Measurements from ENCODE around the gene SREBF2. TPM values are rescaled to one million over a fixed set of nuclear protein-coding genes. Genes with fewer than 3 reads are reported as not detected.

SREBF2 gene
- total RNA-seq, 6 donors from 2014 or later: 124 to 175 (median 145) TPM

DNA sequence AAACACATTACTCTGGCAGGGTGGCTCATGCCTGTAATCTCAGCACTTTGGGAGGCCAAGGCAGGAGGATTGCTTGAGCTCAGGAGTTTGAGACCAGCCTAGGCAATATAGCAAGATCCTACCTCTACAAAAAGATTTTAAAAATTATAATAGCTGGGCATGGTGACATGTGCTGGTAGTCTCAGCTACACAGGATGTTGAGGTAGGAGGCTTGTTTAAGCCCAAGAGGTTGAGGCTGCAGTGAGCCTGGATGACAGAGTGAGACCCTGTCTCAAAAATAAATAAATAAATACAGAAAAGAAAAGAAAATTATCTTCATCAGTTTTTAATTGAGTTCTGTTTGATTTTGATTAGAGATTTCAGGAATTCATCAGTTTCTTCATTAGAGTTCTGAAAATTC, 27.3 kb upstream of the SREBF2 start:
- H3K36me3 ChIP-seq: peaks cover 0 to 16% (median 4%) of the 10 kb centered on the region in 4 donors
- H3K27ac ChIP-seq: no peak overlapping the region
- no peak overlapping the region for H3K4me3 ChIP-seq
- peaks cover 8 to 16% (median 11%) of the 10 kb centered on the region in 4 donors for H3K4me1 ChIP-seq
- H3K9me3 ChIP-seq: no peaks in the 10 kb centered on the region
- TF ChIP-seq POLR2AphosphoS5 (IDR thresholded peaks at IDR 0.05) (no peak), POLR2A (IDR thresholded peaks at IDR 0.05) (no peak), EP300 (IDR thresholded peaks at IDR 0.05) (no peak)
- TF ChIP-seq, protein P1, sequence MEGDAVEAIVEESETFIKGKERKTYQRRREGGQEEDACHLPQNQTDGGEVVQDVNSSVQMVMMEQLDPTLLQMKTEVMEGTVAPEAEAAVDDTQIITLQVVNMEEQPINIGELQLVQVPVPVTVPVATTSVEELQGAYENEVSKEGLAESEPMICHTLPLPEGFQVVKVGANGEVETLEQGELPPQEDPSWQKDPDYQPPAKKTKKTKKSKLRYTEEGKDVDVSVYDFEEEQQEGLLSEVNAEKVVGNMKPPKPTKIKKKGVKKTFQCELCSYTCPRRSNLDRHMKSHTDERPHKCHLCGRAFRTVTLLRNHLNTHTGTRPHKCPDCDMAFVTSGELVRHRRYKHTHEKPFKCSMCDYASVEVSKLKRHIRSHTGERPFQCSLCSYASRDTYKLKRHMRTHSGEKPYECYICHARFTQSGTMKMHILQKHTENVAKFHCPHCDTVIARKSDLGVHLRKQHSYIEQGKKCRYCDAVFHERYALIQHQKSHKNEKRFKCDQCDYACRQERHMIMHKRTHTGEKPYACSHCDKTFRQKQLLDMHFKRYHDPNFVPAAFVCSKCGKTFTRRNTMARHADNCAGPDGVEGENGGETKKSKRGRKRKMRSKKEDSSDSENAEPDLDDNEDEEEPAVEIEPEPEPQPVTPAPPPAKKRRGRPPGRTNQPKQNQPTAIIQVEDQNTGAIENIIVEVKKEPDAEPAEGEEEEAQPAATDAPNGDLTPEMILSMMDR (IDR thresholded peaks at IDR 0.05): no peak
- no peaks in the 10 kb centered on the region for H3K27me3 ChIP-seq
- DNase-seq: no peak
- no peak for ATAC-seq (ENCODE audit: low FRiP score in 2 of 2)

DNA sequence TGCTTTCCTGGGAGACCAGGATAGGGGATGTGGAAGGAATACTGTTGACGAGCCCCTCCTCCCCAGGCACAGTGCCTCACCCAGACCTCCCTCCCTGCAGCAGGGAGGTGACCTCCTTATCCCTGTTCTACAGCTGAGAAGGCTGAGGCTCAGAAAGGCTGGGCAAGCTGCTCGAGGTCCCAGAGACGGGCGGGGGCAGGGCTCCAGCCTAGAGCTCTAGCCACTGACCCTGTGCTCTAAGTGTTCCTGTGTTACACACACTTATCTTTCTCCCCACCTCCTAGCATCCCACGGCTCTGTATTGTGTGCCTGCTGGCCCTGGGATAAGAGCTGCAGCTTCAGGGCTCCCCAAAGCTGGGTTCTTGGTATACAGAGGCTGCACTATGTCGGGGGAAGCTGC, 24.5 kb upstream of the SREBF2 start:
- no peak overlapping the region for H3K27ac ChIP-seq
- TF ChIP-seq POLR2AphosphoS5 (IDR thresholded peaks at IDR 0.05): no peak
- no peak for TF ChIP-seq POLR2A (IDR thresholded peaks at IDR 0.05)
- TF ChIP-seq EP300 (IDR thresholded peaks at IDR 0.05): no peak
- TF ChIP-seq, protein P1 (IDR thresholded peaks at IDR 0.05): no peak
- H3K36me3 ChIP-seq: peaks cover 0 to 33% (median 6%) of the 10 kb centered on the region in 4 donors
- H3K4me3 ChIP-seq: no peak overlapping the region
- 71 to 85% methylated on average over 5 to 6 of the region's 6 CpGs for WGBS, 2 donors
- no peak for DNase-seq
- no peak for ATAC-seq (ENCODE audit: low FRiP score in 2 of 2)
- H3K9me3 ChIP-seq: no peaks in the 10 kb centered on the region
- H3K4me1 ChIP-seq: no peaks in the 10 kb centered on the region
- H3K27me3 ChIP-seq: no peaks in the 10 kb centered on the region

DNA sequence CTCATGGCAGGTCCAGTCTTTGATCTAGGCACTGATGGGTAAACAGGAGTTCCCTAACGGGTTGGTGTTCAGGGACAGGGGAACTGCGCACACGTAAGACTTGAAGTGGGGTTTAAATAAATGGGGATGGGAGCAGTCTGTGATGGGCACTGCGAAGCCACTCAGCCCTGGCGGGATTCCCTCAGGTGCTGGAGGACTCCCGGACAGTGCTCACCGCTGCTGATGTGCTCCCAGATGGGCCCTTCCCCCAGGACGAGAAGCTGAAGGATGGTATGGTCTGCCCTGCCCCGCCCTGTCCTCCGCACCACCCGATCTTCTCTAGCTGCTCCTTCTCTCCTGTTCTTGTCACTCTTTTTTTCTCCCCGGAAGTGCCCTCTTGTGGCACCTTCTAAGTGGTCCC, 22.9 kb upstream of the SREBF2 start:
- DNase-seq (no peak), ATAC-seq (ENCODE audit: low FRiP score in 2 of 2) (no peak)
- H3K27ac ChIP-seq: no peak overlapping the region
- no peaks in the 10 kb centered on the region for H3K9me3 ChIP-seq
- WGBS, 2 donors: 92 to 95% methylated on average over 12 of the region's 12 CpGs
- peaks cover 0 to 39% (median 7%) of the 10 kb centered on the region in 4 donors for H3K36me3 ChIP-seq
- no peaks in the 10 kb centered on the region for H3K4me1 ChIP-seq
- no peak for TF ChIP-seq EP300 (IDR thresholded peaks at IDR 0.05)
- no peak for TF ChIP-seq POLR2AphosphoS5 (IDR thresholded peaks at IDR 0.05)
- TF ChIP-seq POLR2A (IDR thresholded peaks at IDR 0.05): no peak
- TF ChIP-seq, protein P1 (IDR thresholded peaks at IDR 0.05): no peak
- H3K4me3 ChIP-seq: no peak overlapping the region
- H3K27me3 ChIP-seq: no peaks in the 10 kb centered on the region

DNA sequence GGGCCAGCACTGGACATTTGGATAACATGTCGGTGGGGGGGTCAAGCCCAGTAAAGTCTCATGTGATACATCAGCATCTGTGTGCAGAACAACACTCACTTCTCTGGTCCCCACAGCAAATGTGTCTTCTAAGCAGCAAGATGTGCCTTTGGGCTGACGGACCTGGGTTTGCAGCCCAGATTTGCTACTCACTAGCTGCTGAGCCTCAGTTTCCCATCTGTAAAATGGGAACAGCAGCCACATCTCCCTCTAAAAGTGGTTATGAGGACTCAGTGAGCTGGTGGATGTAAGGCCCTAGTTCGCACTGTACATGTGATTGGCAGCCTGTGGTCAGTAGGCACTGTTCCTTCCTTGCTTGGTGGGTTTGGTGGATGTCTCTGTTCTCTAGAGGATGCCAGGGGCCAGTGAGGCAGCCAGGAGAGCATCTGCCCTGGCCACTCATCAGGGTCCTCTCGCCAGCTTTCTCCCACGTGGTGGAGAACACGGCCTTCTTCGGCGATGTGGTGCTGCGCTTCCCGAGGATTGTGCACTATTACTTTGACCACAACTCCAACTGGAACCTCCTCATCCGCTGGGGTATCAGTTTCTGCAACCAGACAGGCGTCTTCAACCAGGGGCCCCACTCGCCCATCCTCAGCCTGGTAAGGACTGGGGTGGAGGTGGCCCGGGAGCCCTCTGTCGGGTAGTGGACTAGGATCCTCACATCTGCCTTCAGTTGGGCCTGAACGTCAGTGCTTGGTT, 19.9 kb upstream of the SREBF2 start:
- 95 to 98% methylated on average over 13 to 16 of the region's 16 CpGs for WGBS, 2 donors
- TF ChIP-seq POLR2A (IDR thresholded peaks at IDR 0.05): no peak
- TF ChIP-seq, protein P1 (IDR thresholded peaks at IDR 0.05): no peak
- TF ChIP-seq EP300 (IDR thresholded peaks at IDR 0.05): no peak
- TF ChIP-seq POLR2AphosphoS5 (IDR thresholded peaks at IDR 0.05): no peak
- no peak overlapping the region for H3K27ac ChIP-seq
- H3K4me3 ChIP-seq: no peak overlapping the region
- no peaks in the 10 kb centered on the region for H3K4me1 ChIP-seq
- DNase-seq (no peak), ATAC-seq (ENCODE audit: low FRiP score in 2 of 2) (no peak)
- H3K9me3 ChIP-seq: no peaks in the 10 kb centered on the region
- peaks cover 0 to 49% (median 7%) of the 10 kb centered on the region in 4 donors for H3K36me3 ChIP-seq
- H3K27me3 ChIP-seq: no peaks in the 10 kb centered on the region

Data from upper lobe of left lung (tissue), 6 donors.